Activated B cell treated with CpG ODN at 0.5 μM for 24 hours (primary cell): ENCODE data around the gene ABCD3. TPM values are rescaled to one million over a fixed set of nuclear protein-coding genes. Genes with fewer than 3 reads are reported as not detected.

Source experiments
- ATAC-seq: fragments of 200-7000 bp; cut with Tn5 transposase; one replicate; pipeline ENCODE4 v1.10.0; 2021; ENCODE audit warnings: low read depth, mild to moderate bottlenecking, moderate library complexity
- CTCF ChIA-PET: fragments of 350-600 bp; sonication (Branson Sonifier 250); formaldehyde crosslinking; loops from one replicate; lab custom pipeline; 2021; ENCODE audit warnings: antibody characterized with exemption; lab: Charles Lee
- POLR2A ChIA-PET: fragments of 350-600 bp; sonication (Branson Sonifier 250); formaldehyde crosslinking; loops from one replicate; lab custom pipeline; 2021; ENCODE audit warnings: antibody characterized with exemption; lab: Charles Lee
- DNase-seq: peaks from one replicate; pipeline ENCODE4 v3.0.0; 2022
- H3K27ac Mint-ChIP-seq: one replicate; pipeline ENCODE4 v1.8.0; 2020; ENCODE audit warnings: mixed read lengths
- H3K27me3 Mint-ChIP-seq: one replicate; pipeline ENCODE4 v1.8.0; 2021; ENCODE audit warnings: mixed read lengths
- H3K36me3 Mint-ChIP-seq: one replicate; pipeline ENCODE4 v1.8.0; 2021; ENCODE audit warnings: low read depth, mixed read lengths
- H3K4me1 Mint-ChIP-seq: one replicate; pipeline ENCODE4 v1.8.0; 2021; ENCODE audit warnings: mixed read lengths
- H3K4me3 Mint-ChIP-seq: one replicate; pipeline ENCODE4 v1.8.0; 2020; ENCODE audit warnings: mild to moderate bottlenecking, mixed read lengths
- H3K9me3 Mint-ChIP-seq: one replicate; pipeline ENCODE4 v1.8.0; 2020; ENCODE audit warnings: mixed read lengths
- CTCF ChIP-seq: fragments of 200-600 bp; IDR thresholded peaks from one replicate; pipeline ENCODE4 v1.8.0; 2022; ENCODE audit warnings: antibody characterized with exemption, mild to moderate bottlenecking
- intact Hi-C: fragments of 100-400 bp; cut with micrococcal nuclease; formaldehyde crosslinking; loops from one replicate; pipeline ENCODE4 v1.15.1; 2024
- total RNA-seq: library from RNA; stranded (reverse); gene quantifications from 2 replicates; pipeline ENCODE4 v1.2.3, GENCODE V29; 2022

ABCD3 gene
- total RNA-seq, 1 donor from 2014 or later, result 23.2 TPM

- Mint-ChIP-seq H3K4me3 (no peak overlapping the region), H3K4me1 (no peaks in the 10 kb centered on the region), H3K27me3 (peaks cover 25% of the 10 kb centered on the region), H3K9me3 (no peaks in the 10 kb centered on the region), H3K36me3 (no peaks in the 10 kb centered on the region), H3K27ac (no peak overlapping the region)
- ChIA-PET CTCF (no interaction called here), POLR2A (no interaction called here)
- intact Hi-C loops, result no loop called here
- no peak for TF ChIP-seq CTCF
- DNase-seq (no peak), ATAC-seq (no peak)
Observed at GRCh38 chr1:94535095-94535494, 116.9 kb downstream of the ABCD3 start.

- Mint-ChIP-seq H3K36me3 (no peaks in the 10 kb centered on the region), H3K27ac (no peak overlapping the region), H3K4me1 (peaks cover 6% of the 10 kb centered on the region), H3K9me3 (no peaks in the 10 kb centered on the region), H3K4me3 (no peak overlapping the region), H3K27me3 (peaks cover 32% of the 10 kb centered on the region)
- no peak for TF ChIP-seq CTCF
- no peak for DNase-seq
- no peak for ATAC-seq
- intact Hi-C loops, result no loop called here
- ChIA-PET POLR2A (no interaction called here), CTCF (no interaction called here)
Observed at GRCh38 chr1:94535879-94536278, 117.7 kb downstream of the ABCD3 start.

GRCh38 chr1:94537254-94537653, 119.1 kb downstream of the ABCD3 start:
- Mint-ChIP-seq H3K4me3 (no peak overlapping the region), H3K27me3 (peaks cover 39% of the 10 kb centered on the region), H3K36me3 (no peaks in the 10 kb centered on the region), H3K27ac (no peak overlapping the region), H3K4me1 (peaks cover 15% of the 10 kb centered on the region), H3K9me3 (no peaks in the 10 kb centered on the region)
- intact Hi-C loops, result no loop called here
- POLR2A ChIA-PET, result no interaction called here
- TF ChIP-seq CTCF, result no peak
- ATAC-seq, result no peak
- DNase-seq, result no peak
- CTCF ChIA-PET, result no interaction called here

- intact Hi-C loops, result no loop called here
- ATAC-seq (no peak), DNase-seq (no peak)
- no peak overlapping the region for H3K27ac Mint-ChIP-seq
- H3K27me3 Mint-ChIP-seq, result peaks cover 46% of the 10 kb centered on the region
- H3K4me1 Mint-ChIP-seq, result peaks cover 22% of the 10 kb centered on the region
- ChIA-PET CTCF (no interaction called here), POLR2A (no interaction called here)
- no peak for TF ChIP-seq CTCF
- no peak overlapping the region for H3K4me3 Mint-ChIP-seq
- H3K36me3 Mint-ChIP-seq, result no peaks in the 10 kb centered on the region
- no peaks in the 10 kb centered on the region for H3K9me3 Mint-ChIP-seq
Observed at GRCh38 chr1:94538243-94538827, 120.1 kb downstream of the ABCD3 start.

- ChIA-PET CTCF (no interaction called here), POLR2A (no interaction called here)
- H3K27me3 Mint-ChIP-seq, result peaks cover 49% of the 10 kb centered on the region
- no peak for TF ChIP-seq CTCF
- DNase-seq (no peak), ATAC-seq (no peak)
- H3K4me3 Mint-ChIP-seq, result no peak overlapping the region
- H3K4me1 Mint-ChIP-seq, result peaks cover 22% of the 10 kb centered on the region
- H3K9me3 Mint-ChIP-seq, result no peaks in the 10 kb centered on the region
- intact Hi-C loops, result no loop called here
- H3K36me3 Mint-ChIP-seq, result no peaks in the 10 kb centered on the region
- no peak overlapping the region for H3K27ac Mint-ChIP-seq
Observed at GRCh38 chr1:94539496-94539895, 121.3 kb downstream of the ABCD3 start.
